Endometrial microvascular endothelial cells (primary cell): ENCODE measurements around the gene MAPK8IP1. TPM values are rescaled to one million over a fixed set of nuclear protein-coding genes. Genes with fewer than 3 reads are reported as not detected.

Experiments
- in situ Hi-C: cut with HindIII; loops from 2 replicates; pipeline ENCODE4 v1.10.0; 2017; ENCODE audit warnings: low sequenced_read_pairs, low pct_unique_long_range_greater_than_20kb; ENCODE audit errors: inconsistent ontology term
- total RNA-seq: library from RNA; depleted of rRNA; stranded (reverse); fragments of >200 nt; gene quantifications from one replicate; pipeline ENCODE4 v1.2.3, GENCODE V29; 2015; ENCODE audit errors: inconsistent ontology term

The MAPK8IP1 gene
- total RNA-seq, 1 donor from 2014 or later = 1.9 TPM

DNA sequence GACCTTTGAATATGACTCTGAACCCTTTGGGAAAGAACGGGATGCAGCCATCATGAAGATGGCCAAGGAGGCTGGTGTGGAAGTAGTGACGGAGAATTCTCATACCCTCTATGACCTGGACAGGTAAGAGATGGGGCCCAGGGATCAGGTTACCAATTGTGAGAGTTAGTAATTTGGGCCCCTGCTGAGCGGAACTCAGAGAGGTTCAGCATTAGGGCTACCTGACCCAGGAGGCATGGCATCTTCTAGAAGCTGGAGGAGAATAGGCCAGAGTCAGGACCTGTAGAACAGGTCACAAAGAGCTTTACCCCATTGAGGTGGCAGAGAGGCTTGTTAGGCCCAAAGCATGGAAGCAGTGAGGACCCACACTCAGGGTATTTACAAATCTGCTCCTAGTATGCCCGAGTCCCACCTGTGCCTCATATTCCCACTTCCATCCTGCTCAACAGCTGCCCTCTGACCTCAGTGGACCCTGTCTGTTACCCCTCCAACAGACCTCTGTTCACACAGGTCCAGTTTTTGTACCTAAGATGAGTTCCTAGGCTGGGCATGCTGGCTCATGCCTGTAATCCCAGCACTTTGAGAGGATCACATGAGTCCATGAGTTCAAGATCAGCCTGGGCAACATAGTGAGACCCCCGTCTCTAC is 26.6 kb upstream of the MAPK8IP1 start:
- in situ Hi-C loops = no loop called here

DNA sequence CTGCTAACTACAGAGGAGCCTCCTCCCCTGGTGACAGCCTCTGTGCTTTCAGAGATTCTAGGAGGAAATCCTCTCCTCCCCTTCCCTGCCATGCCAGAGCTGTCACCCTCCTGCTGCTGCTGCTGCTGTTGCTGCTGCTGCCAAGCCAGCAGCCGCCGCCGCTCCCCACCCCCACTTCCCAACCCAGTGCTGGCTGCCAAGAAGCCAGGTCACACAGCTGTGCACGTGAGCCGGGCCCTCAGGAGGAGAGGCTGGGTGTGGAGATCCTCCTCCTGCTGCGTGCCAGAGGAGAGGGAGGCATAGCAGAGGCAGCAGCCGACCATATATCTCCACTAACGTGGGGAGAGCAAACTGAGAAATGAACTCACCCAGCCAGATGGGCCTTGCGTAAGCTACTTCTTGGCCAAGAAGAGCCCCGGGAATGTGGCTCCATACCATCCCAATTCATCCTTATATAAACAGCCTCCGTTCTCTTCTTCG is 25.8 kb upstream of the MAPK8IP1 start:
- in situ Hi-C loops = no loop called here

DNA sequence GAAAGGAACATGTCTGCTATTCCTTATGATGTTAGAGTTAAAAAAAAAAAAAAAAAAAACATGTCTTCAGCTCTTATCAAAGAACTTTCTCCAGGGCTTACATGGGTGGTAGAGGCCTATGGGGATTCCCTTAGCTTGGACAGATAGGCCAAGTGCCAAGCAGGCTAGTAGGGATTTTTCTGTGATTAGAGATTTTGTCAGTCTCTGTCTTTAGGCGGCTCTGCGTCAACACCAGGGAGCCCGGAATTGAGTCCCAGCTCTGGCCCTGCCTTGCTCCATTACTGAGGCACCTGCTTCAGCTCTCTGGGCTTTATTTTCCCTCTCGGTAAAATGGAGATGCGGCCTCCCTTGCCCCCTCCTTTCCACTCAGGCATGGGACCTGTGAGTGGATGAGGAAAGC is 25.1 kb upstream of the MAPK8IP1 start:
- in situ Hi-C loops = no loop called here

- in situ Hi-C loops = no loop called here
Observed at GRCh38 chr11:45860764-45861510, 24.5 kb upstream of the MAPK8IP1 start.

DNA sequence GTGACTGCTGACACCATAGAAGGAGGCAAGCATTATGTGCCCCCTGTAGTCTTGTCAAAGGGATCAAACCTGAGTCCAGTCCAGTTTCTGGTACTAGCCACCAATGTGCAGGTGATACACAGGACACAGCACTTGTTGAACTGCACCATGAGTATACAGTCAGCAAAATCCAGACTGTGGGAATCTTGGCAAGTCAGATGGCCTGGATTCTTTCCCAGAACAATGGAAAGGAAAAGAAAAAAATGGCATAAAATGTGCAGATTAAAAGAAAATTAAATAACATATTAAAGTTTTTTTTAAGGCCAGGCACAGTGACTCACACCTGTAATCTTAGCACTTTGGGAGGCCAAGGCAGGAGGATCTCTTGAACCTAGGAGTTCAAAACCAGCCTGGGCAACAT is 21.4 kb upstream of the MAPK8IP1 start:
- in situ Hi-C loops = no loop called here

- in situ Hi-C loops = no loop called here
Observed at GRCh38 chr11:45869551-45869950, 15.9 kb upstream of the MAPK8IP1 start.

DNA sequence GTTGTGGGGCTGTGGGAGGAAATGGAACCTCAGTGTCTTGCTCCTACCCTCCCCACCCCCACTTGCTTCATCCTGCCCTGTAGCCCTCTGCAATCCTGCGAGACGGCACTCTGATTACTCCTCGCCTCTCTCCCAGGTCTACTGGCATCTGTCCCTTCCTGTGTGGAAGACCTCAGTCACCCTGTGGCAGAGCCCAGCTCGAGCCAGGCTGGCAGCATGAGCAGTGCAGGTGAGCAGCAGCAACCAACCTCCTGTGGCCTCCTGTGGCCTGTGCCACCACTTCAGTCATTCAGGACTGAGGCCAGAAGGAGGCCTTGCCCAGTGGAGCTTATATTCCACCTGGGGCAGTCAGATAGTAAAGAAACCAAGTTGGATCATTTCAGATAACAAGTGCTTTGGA is 14.7 kb upstream of the MAPK8IP1 start:
- in situ Hi-C loops = no loop called here

- in situ Hi-C loops = no loop called here
Observed at GRCh38 chr11:45871638-45872037, 13.8 kb upstream of the MAPK8IP1 start.

DNA sequence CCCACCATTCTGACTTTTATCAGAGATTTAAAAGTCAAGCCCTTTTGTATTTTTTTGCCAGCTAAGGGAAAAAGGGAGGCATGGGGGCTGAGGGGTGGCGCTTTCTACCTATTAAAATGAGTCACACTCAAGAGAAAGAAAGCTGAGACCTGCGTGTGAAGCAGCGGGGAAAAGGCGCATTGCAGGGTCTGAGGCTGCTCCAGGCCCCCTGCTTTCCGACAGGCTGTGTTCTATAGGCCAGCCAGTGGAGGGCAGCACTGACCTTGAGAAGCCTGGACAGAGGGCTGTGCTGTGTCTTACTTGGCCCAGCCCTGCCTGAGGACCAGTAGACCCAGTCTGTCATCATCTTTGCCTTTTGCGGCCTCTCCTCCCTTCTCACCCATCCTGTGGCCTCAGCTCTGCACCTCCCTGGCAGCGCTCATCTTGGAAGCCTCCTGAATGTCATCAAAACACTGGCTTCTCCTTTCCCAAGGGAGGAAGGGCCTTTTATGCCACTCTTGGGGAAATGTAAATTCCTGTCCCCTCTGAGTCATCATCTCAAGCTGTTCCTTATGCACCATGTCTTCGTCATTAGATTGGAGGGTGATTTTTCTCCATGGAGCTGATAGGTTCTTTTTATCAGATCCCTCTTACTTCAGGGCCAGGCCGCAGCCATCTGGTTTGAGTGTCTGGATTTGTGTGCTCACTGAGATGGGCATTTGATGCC is 12.6 kb upstream of the MAPK8IP1 start:
- in situ Hi-C loops = no loop called here

DNA sequence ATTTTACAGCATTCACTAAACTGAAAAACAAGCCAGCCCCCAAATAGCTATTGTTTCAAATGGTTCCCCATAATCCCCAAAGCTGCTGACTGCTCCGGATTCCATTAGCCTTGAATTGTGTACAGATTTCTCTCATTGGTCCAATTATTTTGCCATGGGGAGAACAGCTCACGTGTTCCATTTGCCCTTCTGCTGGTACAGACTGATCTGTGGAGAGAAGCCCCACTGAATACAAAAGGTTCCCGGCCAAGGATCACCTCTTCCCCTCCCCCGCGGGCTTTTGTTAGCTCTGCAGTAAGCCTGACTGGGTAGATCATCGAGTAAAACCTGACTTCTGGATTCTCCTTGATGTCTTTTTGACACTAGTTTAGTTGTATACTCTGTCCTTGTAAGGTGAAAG is 9.1 kb upstream of the MAPK8IP1 start:
- in situ Hi-C loops = no loop called here

- in situ Hi-C loops = no loop called here
Observed at GRCh38 chr11:45877221-45877620, 8.2 kb upstream of the MAPK8IP1 start.

DNA sequence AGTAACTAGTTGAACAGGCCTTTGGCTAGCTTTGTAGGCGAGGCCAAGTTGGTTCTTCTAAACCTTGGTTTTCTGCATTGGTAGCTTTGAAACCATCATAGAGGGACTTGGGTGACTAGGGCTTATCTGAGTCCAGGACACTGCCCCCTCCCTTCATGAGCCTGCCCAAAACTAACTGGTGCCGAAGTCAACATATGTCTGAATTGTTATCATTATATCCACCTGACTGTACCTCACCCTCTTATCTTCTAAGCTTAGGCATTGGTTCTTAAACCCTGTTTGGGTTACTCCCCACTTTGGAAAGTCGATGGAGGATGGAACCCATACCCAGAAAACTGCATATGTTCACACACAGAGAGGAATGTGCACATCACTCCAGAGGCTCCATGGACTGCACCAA is 7.6 kb upstream of the MAPK8IP1 start:
- in situ Hi-C loops = no loop called here

- in situ Hi-C loops = no loop called here
Observed at GRCh38 chr11:45879803-45880686, 5.4 kb upstream of the MAPK8IP1 start.

DNA sequence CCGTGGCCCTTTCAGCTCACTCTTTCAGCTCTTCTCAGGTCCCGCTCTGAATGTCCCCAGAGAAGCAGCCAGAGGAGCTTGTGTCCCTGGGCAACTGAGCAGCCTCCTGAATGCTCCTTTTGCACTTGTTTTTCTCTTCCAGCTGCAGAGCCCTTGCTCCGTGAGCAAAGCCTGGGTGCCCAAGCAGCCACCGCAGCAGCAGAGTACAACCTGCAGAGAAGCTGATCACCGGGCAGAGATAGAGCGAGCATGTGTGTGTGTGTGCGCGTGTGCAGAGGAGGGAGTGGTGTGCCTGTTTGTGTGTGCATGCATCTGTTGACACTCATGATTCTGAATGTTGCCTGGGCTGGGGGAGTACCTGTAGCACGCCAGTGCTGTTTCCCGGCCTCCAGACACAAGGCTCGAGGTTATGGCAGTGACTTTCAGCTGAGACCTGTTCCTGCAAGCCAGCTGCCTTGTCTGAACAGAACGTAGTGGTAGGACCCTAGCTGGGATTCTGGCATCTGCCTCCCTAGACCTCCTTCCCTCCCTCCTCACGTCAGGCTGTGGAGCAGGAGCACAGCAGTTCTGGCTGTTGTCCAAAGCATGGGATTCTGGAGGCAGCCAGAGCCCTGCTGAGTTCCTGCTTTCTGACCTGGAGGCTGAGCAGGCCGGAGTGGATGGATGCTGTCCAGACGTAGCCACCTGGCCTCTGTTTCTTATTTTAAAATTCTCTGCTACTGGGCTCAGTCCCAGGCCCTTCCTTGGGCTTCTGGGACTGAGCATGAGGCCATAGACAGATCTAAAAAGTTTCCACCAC is 4.5 kb upstream of the MAPK8IP1 start:
- in situ Hi-C loops = no loop called here

DNA sequence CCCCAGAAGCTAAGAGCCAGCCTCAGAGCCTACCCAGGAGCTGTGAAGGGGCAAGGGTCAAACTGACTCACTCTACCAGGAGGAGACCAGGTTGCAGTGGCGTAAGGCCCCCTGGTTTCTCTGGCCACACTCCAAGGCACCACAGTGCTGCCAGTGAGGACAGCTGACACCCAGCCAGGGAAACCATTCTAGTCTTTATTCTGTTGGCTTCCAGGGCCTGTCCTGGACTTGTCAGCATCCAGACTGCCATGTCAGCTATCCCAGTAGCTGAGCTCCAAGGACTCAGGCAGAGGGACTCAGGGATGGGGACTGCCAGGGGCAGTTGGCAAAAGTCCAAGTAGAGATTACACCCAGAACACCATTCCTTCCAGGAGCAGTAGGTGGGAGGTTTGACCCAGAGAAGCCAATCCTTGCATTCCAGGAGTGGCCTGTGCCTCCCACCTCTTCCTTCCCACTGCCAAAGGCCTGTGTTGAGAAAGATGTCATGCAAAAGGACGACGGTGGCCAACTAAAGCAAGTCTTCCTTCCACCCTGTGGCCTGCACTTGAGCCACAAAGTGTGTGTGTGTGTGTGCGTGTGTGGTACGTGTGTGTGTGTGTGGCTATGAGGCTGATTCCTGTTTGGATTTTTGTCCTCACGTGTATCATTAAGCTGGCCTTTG is 3.6 kb upstream of the MAPK8IP1 start:
- in situ Hi-C loops = no loop called here

GRCh38 chr11:45884596-45885185 is 760 bp upstream of the MAPK8IP1 start:
- in situ Hi-C loops = no loop called here

DNA sequence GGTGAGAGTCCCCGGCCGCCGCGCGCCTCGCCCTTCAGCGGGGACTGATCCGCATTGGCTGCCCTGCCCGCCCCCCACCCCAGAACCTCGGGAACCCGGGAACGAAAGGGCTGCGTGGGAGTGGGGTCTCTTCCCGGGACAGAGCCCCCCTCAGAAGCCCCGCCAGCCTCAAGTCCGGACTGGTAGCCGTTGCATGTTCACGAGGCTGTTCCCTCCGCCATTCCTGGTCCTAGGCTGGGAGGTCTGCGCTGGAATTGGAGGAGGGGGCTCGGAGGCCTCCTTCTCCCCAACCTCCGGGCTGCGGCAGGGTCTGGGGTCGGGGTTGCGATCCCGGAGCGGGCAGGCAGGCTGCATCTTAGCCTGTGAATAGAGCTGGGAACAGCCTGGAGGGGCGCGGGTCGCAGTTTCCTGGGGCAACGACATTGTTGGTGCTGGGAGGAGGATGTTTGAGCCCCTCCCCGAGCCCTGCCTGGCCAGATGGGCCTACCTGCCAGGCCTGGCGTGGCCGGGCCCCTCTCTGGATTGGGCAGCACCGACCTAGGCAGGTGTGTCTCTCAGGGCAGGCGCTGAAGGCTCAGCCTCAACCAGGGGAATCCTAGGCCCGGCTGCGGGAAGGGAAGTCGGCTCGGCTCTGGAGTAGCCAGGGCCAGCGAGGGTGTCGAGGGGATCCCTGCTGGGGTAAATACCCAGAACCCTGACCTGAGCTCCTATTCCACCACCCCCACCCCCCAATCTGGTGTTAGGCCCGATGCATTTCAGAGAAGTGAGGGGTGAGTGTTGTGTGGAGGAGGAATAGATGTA is 670 bp downstream of the MAPK8IP1 start:
- in situ Hi-C loops = no loop called here
